ENCODE measurements around the gene GRID1. TPM values are rescaled to one million over a fixed set of nuclear protein-coding genes. Genes with fewer than 3 reads are reported as not detected.

The GRID1 gene
- total and polyA plus RNA-seq, 2 experiments from 2014 or later = not detected

- no peak for DNase-seq
- no peak overlapping the region for H3K27ac ChIP-seq
- H3K79me2 ChIP-seq (ENCODE audit: insufficient read depth) = no peaks in the 10 kb centered on the region
- no peak overlapping the region for H3K4me3 ChIP-seq
- no peak overlapping the region for H3K9ac ChIP-seq
- in situ Hi-C loops (cut with MboI) = no loop called here
- H2AFZ ChIP-seq = no peak overlapping the region
- no peaks in the 10 kb centered on the region for H4K20me1 ChIP-seq (ENCODE audit: insufficient read depth)
- H3K4me1 ChIP-seq (ENCODE audit: insufficient read depth) = no peaks in the 10 kb centered on the region
- H3K4me2 ChIP-seq (ENCODE audit: unreplicated experiment) = no peak overlapping the region
- no peaks in the 10 kb centered on the region for H3K9me2 ChIP-seq (ENCODE audit: insufficient read depth)
- no peaks in the 10 kb centered on the region for H3K9me3 ChIP-seq (ENCODE audit: low read depth)
- WGBS, 2 experiments (ENCODE audit: low coverage in 1 of 2, low lambda C conversion rate in 2 of 2, missing lambda C conversion rate in 2 of 2) = 8 to 16% methylated on average over 3 of the region's 3 CpGs
- no peaks in the 10 kb centered on the region for H3K36me3 ChIP-seq (ENCODE audit: low read depth)
- no peaks in the 10 kb centered on the region for H3K27me3 ChIP-seq (replicated peaks; ENCODE audit: insufficient read depth)
- TF ChIP-seq EZH2 (IDR thresholded peaks at IDR 0.05; ENCODE audit: insufficient read depth, poor library complexity, severe bottlenecking) (no peak), EZH2phosphoT487 (IDR thresholded peaks at IDR 0.05; ENCODE audit: insufficient read depth, low read depth) (no peak)
- no peaks in the 10 kb centered on the region for H3F3A ChIP-seq (ENCODE audit: insufficient read depth)
Measured at GRCh38 chr10:86301971-86302370, 64.6 kb downstream of the GRID1 start.

GRCh38 chr10:86300931-86301830 is 65.4 kb downstream of the GRID1 start:
- Histone ChIP-seq H3K4me3 (no peak overlapping the region), H3K27me3 (replicated peaks; ENCODE audit: insufficient read depth) (no peaks in the 10 kb centered on the region), H3K9me3 (ENCODE audit: low read depth) (no peaks in the 10 kb centered on the region), H3K27ac (no peak overlapping the region), H3K9me2 (ENCODE audit: insufficient read depth) (no peaks in the 10 kb centered on the region), H4K20me1 (ENCODE audit: insufficient read depth) (no peaks in the 10 kb centered on the region), H3K79me2 (ENCODE audit: insufficient read depth) (no peaks in the 10 kb centered on the region), H3K9ac (no peak overlapping the region), H3K4me2 (ENCODE audit: unreplicated experiment) (no peak overlapping the region), H3K36me3 (ENCODE audit: low read depth) (no peaks in the 10 kb centered on the region), H3K4me1 (ENCODE audit: insufficient read depth) (no peaks in the 10 kb centered on the region), H3F3A (ENCODE audit: insufficient read depth) (no peaks in the 10 kb centered on the region), H2AFZ (no peak overlapping the region)
- TF ChIP-seq EZH2phosphoT487 (IDR thresholded peaks at IDR 0.05; ENCODE audit: insufficient read depth, low read depth) (no peak), EZH2 (IDR thresholded peaks at IDR 0.05; ENCODE audit: insufficient read depth, poor library complexity, severe bottlenecking) (no peak)
- no peak for DNase-seq
- 28 to 33% methylated on average over 5 of the region's 5 CpGs for WGBS, 2 experiments (ENCODE audit: low coverage in 1 of 2, low lambda C conversion rate in 2 of 2, missing lambda C conversion rate in 2 of 2)
- in situ Hi-C loops (cut with MboI) = no loop called here

- 27 to 36% methylated on average over 3 of the region's 3 CpGs for WGBS, 2 experiments (ENCODE audit: low coverage in 1 of 2, low lambda C conversion rate in 2 of 2, missing lambda C conversion rate in 2 of 2)
- Histone ChIP-seq H3K36me3 (ENCODE audit: low read depth) (no peaks in the 10 kb centered on the region), H3K4me3 (no peak overlapping the region), H3K9me2 (ENCODE audit: insufficient read depth) (no peaks in the 10 kb centered on the region), H3K9ac (no peak overlapping the region), H3K9me3 (ENCODE audit: low read depth) (no peaks in the 10 kb centered on the region), H3K79me2 (ENCODE audit: insufficient read depth) (no peaks in the 10 kb centered on the region), H3K27ac (no peak overlapping the region), H3K4me1 (ENCODE audit: insufficient read depth) (no peaks in the 10 kb centered on the region), H3F3A (ENCODE audit: insufficient read depth) (no peaks in the 10 kb centered on the region), H3K4me2 (ENCODE audit: unreplicated experiment) (no peak overlapping the region), H2AFZ (no peak overlapping the region), H3K27me3 (replicated peaks; ENCODE audit: insufficient read depth) (no peaks in the 10 kb centered on the region), H4K20me1 (ENCODE audit: insufficient read depth) (no peaks in the 10 kb centered on the region)
- DNase-seq = no peak
- no peak for TF ChIP-seq EZH2phosphoT487 (IDR thresholded peaks at IDR 0.05; ENCODE audit: insufficient read depth, low read depth)
- TF ChIP-seq EZH2 (IDR thresholded peaks at IDR 0.05; ENCODE audit: insufficient read depth, poor library complexity, severe bottlenecking) = no peak
- in situ Hi-C loops (cut with MboI) = no loop called here
Measured at GRCh38 chr10:86300399-86300925, 66.1 kb downstream of the GRID1 start.

- in situ Hi-C loops (cut with MboI) = no loop called here
Measured at GRCh38 chr10:86299562-86299961, 67.0 kb downstream of the GRID1 start.

More at GRCh38 chr10:86299562-86299961, 67.0 kb downstream of the GRID1 start:
- no peaks in the 10 kb centered on the region for H3F3A ChIP-seq (ENCODE audit: insufficient read depth)
- no peaks in the 10 kb centered on the region for H3K27me3 ChIP-seq (replicated peaks; ENCODE audit: insufficient read depth)
- no peak for DNase-seq
- H2AFZ ChIP-seq = no peak overlapping the region
- H3K9ac ChIP-seq = no peak overlapping the region
- H3K27ac ChIP-seq = no peak overlapping the region
- H3K4me2 ChIP-seq (ENCODE audit: unreplicated experiment) = no peak overlapping the region
- H3K79me2 ChIP-seq (ENCODE audit: insufficient read depth) = no peaks in the 10 kb centered on the region
- TF ChIP-seq EZH2phosphoT487 (IDR thresholded peaks at IDR 0.05; ENCODE audit: insufficient read depth, low read depth) (no peak), EZH2 (IDR thresholded peaks at IDR 0.05; ENCODE audit: insufficient read depth, poor library complexity, severe bottlenecking) (no peak)
- no peaks in the 10 kb centered on the region for H3K9me2 ChIP-seq (ENCODE audit: insufficient read depth)
- WGBS, 2 experiments (ENCODE audit: low coverage in 1 of 2, low lambda C conversion rate in 2 of 2, missing lambda C conversion rate in 2 of 2) = 18 to 20% methylated on average over 3 of the region's 3 CpGs
- H3K4me3 ChIP-seq = no peak overlapping the region
- H3K36me3 ChIP-seq (ENCODE audit: low read depth) = no peaks in the 10 kb centered on the region
- no peaks in the 10 kb centered on the region for H3K4me1 ChIP-seq (ENCODE audit: insufficient read depth)
- no peaks in the 10 kb centered on the region for H4K20me1 ChIP-seq (ENCODE audit: insufficient read depth)
- no peaks in the 10 kb centered on the region for H3K9me3 ChIP-seq (ENCODE audit: low read depth)
